NCI-H1092 (cell line): ENCODE measurements around the gene NEK4.
A peak's percentile ranks its signal among the peaks of the same experiment; 100 is the strongest.

ENCODE experiments used
- DNase-seq: peaks from one replicate; lab custom pipeline; 2025; lab: John Stamatoyannopoulos, UW

The NEK4 gene

GRCh38 chr3:52770496-52771333 lies at the start of gene NEK4:
Gene NEK4, minus strand, starts transcription at chr3:52770940. Its CDS starts 194 bp downstream, at chr3:52770746.
- DNase-seq, result peak; percentile 82

GRCh38 chr3:52819936-52820335 lies 49.2 kb upstream of the NEK4 start:
- no peak for DNase-seq

- DNase-seq, result no peak
Observed at GRCh38 chr3:52817860-52818259, 47.1 kb upstream of the NEK4 start.

GRCh38 chr3:52817221-52817620 lies 46.5 kb upstream of the NEK4 start:
- DNase-seq, result no peak

- DNase-seq, result no peak
Observed at GRCh38 chr3:52816654-52817053, 45.9 kb upstream of the NEK4 start.

GRCh38 chr3:52816199-52816598 lies 45.5 kb upstream of the NEK4 start:
- DNase-seq, result no peak

- no peak for DNase-seq
Observed at GRCh38 chr3:52813810-52814209, 43.1 kb upstream of the NEK4 start.

GRCh38 chr3:52811452-52812011 lies 40.8 kb upstream of the NEK4 start:
- no peak for DNase-seq

- no peak for DNase-seq
Observed at GRCh38 chr3:52810923-52811322, 40.2 kb upstream of the NEK4 start.

GRCh38 chr3:52809662-52810377 lies 39.1 kb upstream of the NEK4 start:
- peak; percentile 10 for DNase-seq

- no peak for DNase-seq
Observed at GRCh38 chr3:52809149-52809548, 38.4 kb upstream of the NEK4 start.

- no peak for DNase-seq
Observed at GRCh38 chr3:52805270-52806039, 34.7 kb upstream of the NEK4 start.

GRCh38 chr3:52801839-52802238 lies 31.1 kb upstream of the NEK4 start:
- no peak for DNase-seq

- DNase-seq, result no peak
Observed at GRCh38 chr3:52800079-52800478, 29.3 kb upstream of the NEK4 start.

- DNase-seq, result no peak
Observed at GRCh38 chr3:52798978-52799476, 28.3 kb upstream of the NEK4 start.

GRCh38 chr3:52798376-52798977 lies 27.7 kb upstream of the NEK4 start:
- no peak for DNase-seq

GRCh38 chr3:52796411-52796810 lies 25.7 kb upstream of the NEK4 start:
- DNase-seq, result no peak

GRCh38 chr3:52795298-52795900 lies 24.7 kb upstream of the NEK4 start:
- no peak for DNase-seq

GRCh38 chr3:52794612-52795099 lies 23.9 kb upstream of the NEK4 start, which contains the start of gene ITIH3:
Gene ITIH3, plus strand, starts transcription at chr3:52794796. Its CDS starts 8 bp downstream, at chr3:52794804.
- no peak for DNase-seq

GRCh38 chr3:52793702-52794611 lies 23.2 kb upstream of the NEK4 start:
- DNase-seq, result no peak
